Fibroblast of mammary gland (primary cell): ENCODE measurements around the gene PPM1K.
"Not testable (repeated sequence)": the region's sequence is repeated elsewhere in the genome, so short reads cannot be mapped to it uniquely, and the experiment has no call there.

Experiments used
- DNase-seq: peaks from one replicate; pipeline ENCODE4 v3.0.0-alpha.2; 2010; ENCODE audit warnings: low read depth
- H3K4me3 ChIP-seq: 2 replicates; pipeline ENCODE4 v1.5.1; 2011; ENCODE audit warnings: low read depth, mild to moderate bottlenecking, low read length, moderate library complexity; ENCODE audit not compliant: control insufficient read depth
- TF ChIP-seq, protein P1 (sequence below): conservative IDR thresholded peaks from 2 replicates; pipeline ENCODE4 v1.5.1; 2011; ENCODE audit warnings: low read depth, low read length, inconsistent platforms; ENCODE audit not compliant: control insufficient read depth, insufficient read depth

The PPM1K gene

DNA sequence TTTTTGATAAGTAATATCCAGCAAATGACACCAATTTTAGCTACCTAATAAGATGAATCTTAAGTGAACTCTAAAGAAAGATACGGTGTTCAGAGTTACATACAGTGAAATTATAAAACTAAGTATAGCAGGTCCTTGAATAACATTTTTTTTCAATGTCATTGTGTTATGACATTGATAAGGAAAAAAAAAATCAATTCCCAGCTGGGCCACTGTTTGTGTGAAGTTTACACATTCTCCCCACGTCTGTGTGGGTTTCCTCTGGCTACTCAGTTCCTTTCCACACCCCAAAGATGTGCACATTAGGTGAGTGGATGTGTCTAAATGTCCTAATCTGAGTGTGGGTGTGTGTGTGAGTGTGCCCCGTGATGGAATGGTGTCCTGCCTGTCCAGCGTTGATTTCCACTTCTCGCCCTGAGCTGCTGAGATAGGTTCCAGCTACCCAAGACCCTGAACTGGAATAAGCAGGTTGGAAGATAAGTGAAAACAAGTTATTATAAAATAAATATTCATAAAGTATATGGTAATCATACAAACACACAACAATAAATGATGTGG, 31.2 kb upstream of the PPM1K start:
- no peak for DNase-seq
- TF ChIP-seq, protein P1, sequence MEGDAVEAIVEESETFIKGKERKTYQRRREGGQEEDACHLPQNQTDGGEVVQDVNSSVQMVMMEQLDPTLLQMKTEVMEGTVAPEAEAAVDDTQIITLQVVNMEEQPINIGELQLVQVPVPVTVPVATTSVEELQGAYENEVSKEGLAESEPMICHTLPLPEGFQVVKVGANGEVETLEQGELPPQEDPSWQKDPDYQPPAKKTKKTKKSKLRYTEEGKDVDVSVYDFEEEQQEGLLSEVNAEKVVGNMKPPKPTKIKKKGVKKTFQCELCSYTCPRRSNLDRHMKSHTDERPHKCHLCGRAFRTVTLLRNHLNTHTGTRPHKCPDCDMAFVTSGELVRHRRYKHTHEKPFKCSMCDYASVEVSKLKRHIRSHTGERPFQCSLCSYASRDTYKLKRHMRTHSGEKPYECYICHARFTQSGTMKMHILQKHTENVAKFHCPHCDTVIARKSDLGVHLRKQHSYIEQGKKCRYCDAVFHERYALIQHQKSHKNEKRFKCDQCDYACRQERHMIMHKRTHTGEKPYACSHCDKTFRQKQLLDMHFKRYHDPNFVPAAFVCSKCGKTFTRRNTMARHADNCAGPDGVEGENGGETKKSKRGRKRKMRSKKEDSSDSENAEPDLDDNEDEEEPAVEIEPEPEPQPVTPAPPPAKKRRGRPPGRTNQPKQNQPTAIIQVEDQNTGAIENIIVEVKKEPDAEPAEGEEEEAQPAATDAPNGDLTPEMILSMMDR = no peak
- no peak overlapping the region for H3K4me3 ChIP-seq

DNA sequence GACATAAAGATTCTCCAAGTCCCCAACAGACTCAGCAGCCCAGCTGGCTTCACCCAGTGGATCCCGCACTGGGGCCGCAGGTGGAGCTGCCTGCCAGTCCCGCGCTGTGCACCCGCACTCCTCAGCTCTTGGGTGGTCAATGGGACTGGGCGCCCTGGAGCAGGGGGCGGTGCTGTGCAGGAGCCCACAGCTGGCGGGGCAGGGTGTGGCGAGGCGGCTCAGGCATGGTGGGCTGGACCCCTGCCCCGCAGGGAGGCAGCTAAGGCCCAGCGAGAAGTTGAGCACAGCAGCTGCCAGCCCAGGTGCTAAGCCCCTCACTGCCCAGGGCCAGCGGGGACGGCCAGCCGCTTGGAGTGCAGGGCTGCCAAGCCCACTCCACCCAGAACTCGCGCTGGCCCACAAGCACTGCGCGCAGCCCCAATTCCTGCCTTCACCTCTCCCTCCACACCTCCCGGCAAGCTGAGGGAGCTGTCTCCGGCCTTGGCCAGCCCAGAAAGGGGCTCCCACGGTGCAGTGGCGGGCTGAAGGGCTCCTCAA, 28.8 kb upstream of the PPM1K start:
- not testable (repeated sequence) for DNase-seq, H3K4me3 ChIP-seq

DNA sequence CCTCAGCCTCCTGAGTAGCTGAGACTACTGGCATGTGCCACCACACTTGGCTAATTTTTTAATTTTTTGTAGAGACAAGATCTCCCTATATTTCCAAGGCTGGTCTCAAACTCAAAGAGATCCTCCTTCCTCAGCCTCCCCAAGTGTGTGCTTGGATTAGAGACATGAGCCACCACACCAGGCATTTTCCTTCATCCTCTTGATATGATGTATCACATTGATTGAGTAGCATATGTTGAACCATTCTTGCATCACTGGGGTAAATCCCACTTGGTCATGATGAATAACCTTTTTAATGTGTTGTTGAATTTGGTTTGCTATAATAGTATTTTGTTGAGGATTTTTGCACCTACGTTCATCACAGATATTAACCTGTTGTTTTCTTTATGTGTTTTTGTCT, 24.2 kb upstream of the PPM1K start:
- TF ChIP-seq, protein P1 = no peak
- DNase-seq = no peak
- H3K4me3 ChIP-seq = no peak overlapping the region

DNA sequence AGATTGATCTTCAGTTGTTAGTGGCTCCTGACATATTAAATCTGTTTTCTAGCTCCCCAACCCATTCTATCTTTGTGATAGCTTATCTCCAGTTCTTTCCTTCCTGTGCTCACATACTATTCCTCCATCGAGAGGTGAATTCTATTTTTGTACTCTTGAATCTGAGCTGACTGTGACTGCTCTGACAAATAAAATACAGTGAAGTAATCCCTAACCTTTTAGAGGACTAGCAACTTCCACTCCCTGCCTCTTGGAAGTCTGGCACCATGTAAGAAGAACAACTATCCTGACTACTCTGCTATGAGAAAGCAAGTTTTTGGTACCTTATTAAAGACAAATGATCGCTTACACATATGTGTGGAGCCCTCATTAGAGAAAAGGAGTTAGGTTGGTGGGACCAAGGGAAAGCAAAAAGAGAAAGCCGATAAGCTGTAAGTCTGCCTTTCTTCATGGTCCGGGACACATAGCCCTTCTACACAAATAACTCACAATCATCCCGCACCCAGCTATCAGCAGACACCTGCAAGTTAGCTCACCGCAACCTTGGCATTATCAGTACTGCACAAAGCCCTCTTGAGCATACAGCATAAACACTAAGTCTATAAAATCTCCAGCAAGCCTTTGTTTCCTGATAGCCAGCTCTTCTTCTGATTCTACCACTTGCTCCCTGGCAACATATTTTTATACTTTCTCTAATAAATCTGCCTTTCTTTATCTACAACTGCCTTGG, 13.5 kb upstream of the PPM1K start:
- no peak overlapping the region for H3K4me3 ChIP-seq
- TF ChIP-seq, protein P1 = no peak
- DNase-seq = no peak

DNA sequence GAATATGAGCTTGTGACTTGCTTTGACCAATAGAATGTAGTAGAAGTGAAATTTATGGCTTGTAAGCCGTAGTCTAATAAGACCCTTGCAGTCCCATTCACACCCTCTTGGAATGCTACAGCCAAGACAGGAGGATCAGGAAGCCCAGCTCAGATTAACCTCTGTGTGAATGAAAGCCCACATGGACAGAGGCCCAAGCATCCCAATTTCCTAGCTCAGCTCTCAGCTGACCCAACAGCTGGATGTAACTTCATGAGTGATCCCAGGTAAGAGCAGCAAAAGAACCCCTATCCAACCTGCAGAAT, 12.8 kb upstream of the PPM1K start:
- no peak overlapping the region for H3K4me3 ChIP-seq
- TF ChIP-seq, protein P1 = no peak
- no peak for DNase-seq

DNA sequence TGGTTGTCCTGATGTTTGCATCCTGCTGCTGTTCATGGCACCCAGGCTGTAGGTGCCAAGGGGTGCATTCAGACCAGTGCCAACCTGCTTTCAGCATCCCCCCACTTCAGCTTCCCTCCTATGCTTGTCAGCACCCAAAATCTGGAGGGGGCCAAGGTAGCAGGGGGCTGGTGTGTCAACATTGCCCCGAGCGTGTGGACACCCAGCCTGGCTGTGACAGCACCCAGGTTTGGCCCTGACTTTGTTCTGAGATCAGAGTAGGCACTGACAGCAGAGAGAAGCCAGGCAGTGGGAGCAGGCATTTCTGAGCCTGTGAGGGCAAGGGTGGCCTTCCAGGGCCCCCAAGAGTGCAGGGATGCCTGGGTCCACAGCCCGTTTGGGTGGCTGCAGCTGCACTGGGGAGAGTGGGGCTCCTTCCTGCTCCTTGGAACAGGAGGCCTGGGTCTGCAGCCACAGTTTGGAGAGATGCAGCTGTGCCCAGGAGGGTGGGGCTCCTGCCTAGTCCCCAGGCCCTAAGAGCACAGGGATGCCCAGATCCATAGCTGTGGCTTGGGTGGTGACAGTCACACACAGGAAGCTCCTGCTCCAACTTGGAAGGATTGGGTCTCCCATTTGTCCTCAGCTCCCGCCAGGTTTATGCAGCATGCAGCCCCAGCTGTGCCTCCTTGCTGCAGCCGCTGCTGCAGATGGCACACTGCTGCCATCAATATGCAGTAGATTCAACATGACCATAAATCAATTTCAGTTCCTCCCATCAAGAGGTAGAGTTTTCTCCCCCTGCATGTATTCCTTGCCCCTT, 12.3 kb upstream of the PPM1K start:
- no peak overlapping the region for H3K4me3 ChIP-seq
- TF ChIP-seq, protein P1 = no peak
- DNase-seq = no peak

DNA sequence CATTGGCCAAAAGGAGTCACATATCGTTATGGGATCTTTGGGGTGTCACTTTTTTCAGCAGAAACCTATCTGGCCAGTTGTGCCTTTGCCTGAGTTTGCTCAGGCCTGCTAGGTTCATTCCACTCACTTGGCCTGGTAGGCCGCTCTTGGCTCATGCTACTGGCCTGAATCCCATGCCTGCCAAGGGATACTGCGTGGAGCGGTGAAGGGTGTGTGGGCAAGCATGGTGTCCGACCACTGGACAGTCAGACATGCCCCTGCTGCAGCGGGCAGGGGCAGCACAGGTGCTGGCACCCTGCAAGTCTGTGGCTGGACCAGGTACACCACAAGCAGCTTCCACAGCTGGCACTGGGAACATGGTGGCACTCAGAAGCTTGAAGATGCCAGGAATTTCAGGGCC, 11.3 kb upstream of the PPM1K start:
- no peak overlapping the region for H3K4me3 ChIP-seq
- DNase-seq = no peak
- TF ChIP-seq, protein P1 = no peak
